ENCODE results near the gene C2CD4B.

DNA sequence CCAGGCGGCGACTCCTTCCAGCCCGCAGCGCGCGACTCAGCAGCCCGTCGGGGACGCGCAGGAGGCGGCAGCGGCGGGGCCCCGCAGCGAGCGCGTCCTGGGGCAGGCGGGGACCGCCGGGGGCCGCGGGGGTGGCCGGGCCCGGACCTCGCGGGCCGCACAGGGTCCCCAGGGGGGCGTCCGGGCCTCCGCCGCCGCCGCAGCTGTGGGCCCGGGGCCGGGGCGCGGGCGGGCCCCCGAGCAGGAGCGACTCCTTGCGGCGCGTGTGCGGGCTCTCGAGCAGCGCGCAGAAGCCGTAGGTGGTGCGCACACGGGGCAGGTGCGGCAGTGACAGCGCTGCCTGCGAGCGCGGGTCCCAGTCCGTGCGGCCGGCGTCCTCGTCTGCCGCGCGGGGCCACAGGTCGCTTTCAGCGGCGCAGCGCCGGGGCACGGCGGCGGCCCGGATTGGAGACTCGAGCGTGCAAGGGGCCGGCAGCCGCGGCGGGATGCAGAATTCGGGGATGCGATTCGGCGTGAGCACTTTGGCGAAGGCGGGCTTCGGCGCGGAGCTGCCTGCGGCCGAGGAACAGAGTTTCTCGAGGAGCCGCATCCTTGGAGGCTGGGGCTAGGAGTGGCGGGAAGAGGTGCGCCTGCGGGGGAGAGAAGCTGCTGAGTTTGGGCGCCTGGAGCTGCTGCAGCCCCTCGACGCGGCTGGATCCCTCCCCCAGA lies 535 bp downstream of the C2CD4B start:
- TF ChIP-seq, protein P1, sequence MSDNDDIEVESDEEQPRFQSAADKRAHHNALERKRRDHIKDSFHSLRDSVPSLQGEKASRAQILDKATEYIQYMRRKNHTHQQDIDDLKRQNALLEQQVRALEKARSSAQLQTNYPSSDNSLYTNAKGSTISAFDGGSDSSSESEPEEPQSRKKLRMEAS (IDR thresholded peaks at IDR 0.05) = no peak
- TF ChIP-seq, protein P2, sequence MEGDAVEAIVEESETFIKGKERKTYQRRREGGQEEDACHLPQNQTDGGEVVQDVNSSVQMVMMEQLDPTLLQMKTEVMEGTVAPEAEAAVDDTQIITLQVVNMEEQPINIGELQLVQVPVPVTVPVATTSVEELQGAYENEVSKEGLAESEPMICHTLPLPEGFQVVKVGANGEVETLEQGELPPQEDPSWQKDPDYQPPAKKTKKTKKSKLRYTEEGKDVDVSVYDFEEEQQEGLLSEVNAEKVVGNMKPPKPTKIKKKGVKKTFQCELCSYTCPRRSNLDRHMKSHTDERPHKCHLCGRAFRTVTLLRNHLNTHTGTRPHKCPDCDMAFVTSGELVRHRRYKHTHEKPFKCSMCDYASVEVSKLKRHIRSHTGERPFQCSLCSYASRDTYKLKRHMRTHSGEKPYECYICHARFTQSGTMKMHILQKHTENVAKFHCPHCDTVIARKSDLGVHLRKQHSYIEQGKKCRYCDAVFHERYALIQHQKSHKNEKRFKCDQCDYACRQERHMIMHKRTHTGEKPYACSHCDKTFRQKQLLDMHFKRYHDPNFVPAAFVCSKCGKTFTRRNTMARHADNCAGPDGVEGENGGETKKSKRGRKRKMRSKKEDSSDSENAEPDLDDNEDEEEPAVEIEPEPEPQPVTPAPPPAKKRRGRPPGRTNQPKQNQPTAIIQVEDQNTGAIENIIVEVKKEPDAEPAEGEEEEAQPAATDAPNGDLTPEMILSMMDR (IDR thresholded peaks at IDR 0.05; ENCODE audit: low read depth, low read length, missing input control) = no peak
- TF ChIP-seq, protein P3, sequence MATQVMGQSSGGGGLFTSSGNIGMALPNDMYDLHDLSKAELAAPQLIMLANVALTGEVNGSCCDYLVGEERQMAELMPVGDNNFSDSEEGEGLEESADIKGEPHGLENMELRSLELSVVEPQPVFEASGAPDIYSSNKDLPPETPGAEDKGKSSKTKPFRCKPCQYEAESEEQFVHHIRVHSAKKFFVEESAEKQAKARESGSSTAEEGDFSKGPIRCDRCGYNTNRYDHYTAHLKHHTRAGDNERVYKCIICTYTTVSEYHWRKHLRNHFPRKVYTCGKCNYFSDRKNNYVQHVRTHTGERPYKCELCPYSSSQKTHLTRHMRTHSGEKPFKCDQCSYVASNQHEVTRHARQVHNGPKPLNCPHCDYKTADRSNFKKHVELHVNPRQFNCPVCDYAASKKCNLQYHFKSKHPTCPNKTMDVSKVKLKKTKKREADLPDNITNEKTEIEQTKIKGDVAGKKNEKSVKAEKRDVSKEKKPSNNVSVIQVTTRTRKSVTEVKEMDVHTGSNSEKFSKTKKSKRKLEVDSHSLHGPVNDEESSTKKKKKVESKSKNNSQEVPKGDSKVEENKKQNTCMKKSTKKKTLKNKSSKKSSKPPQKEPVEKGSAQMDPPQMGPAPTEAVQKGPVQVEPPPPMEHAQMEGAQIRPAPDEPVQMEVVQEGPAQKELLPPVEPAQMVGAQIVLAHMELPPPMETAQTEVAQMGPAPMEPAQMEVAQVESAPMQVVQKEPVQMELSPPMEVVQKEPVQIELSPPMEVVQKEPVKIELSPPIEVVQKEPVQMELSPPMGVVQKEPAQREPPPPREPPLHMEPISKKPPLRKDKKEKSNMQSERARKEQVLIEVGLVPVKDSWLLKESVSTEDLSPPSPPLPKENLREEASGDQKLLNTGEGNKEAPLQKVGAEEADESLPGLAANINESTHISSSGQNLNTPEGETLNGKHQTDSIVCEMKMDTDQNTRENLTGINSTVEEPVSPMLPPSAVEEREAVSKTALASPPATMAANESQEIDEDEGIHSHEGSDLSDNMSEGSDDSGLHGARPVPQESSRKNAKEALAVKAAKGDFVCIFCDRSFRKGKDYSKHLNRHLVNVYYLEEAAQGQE (IDR thresholded peaks at IDR 0.05) = no peak
- no peak for TF ChIP-seq RAD21 (IDR thresholded peaks at IDR 0.05)
- TF ChIP-seq FOXA1 (IDR thresholded peaks at IDR 0.05) = no peak
